LoVo (cell line): ENCODE measurements around the gene ACOX3.
"Not testable (repeated sequence)": the region's sequence is repeated elsewhere in the genome, so short reads cannot be mapped to it uniquely, and the experiment has no call there.

Source experiments
- DNase-seq: peaks from one replicate; pipeline ENCODE4 v3.0.0-alpha.2; 2016; ENCODE audit warnings: low spot score

The ACOX3 gene

DNA sequence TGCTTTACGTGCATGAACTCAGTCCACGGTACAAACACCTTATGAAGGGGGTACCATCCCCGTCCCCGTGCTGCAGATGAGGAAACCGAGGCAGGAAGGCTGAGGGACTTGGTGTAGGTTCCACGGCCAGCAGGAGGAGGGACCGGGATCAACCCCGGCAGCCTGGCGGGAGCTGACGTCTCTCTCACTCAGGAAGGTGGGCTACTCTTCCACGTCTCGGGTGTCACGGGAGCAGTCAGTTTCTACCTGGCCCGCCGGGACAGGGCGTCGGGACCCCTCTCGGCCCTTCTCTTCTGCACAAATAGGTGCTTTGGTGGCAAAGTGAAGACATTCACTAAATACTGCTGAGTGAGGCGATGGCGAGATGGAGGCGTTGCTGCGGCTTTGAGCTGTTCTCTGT lies 53.3 kb downstream of the ACOX3 start:
- no peak for DNase-seq

DNA sequence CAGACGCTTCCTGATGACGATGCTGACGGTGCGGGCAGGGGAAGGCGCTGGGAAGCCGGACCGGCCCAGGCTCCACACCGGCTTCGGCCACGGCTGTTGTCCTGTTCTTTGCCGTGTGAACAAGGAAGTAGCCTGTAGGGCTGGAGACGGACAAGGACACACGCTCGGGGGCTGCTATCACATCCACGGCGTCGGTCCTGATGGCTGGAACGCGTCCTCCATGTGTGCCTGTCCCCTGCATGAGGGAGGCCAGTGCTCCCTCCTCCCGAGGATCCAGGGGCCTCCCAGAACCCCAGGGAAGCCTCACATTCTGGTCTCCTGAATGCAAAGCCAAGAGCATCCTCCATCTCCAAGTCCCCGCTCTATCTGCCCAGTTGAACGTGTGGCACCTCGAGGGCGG lies 53.8 kb downstream of the ACOX3 start:
- no peak for DNase-seq

DNA sequence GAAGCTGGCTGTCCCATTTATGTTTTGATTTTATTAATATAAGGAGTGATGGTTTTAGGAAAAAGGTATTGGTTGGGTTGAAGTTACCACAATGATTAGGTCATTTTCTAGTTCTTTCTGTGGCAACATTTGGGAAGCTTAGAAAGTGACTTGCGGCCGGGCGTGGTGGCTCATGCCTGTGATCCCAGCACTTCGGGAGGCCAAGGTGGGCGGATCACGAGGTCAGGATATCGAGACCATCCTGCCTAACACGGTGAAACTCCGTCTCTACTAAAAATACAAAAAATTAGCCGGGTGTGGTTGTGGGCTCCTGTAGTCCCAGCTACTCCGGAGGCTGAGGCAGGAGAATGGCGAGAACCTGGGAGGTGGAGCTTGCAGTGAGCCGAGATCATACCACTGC lies 54.4 kb downstream of the ACOX3 start:
- not testable (repeated sequence) for DNase-seq

DNA sequence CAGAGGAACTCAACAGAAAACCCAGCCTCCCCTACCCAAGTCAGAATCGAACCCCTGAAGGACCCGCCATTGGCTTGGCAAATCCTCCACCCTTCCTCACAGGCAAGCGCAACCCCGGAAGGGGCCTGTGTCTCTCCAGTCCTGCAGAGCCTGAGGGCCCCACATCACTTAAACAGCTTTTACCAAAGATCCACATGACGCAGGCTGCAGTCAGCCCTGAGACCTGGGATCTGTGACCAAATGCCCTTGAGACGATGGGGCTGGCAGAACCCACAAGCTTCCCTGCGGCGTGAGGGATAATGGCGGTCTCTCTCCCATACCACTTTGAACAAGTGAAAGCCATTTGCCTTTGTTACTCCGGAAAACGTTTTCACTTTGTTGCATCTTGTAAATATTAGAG lies 54.9 kb downstream of the ACOX3 start:
- DNase-seq, result no peak

DNA sequence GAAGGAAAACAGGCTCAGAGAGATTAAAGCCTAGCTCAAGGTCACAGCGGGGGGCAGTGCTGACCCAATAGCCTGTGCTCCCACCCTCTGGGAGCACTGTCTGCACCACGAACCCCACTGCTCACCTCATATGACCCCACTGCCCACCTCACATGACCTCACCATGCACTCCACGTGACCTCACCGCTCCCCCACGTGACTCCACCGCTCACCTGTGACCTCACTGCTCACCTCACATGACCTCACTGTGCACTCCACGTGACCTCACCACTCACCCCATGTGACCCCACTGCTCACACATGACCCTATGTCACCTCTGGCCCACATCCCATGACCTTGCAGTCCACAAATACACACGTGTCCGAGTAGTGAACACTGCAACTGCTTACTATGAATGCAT lies 55.4 kb downstream of the ACOX3 start:
- DNase-seq, result no peak

DNA sequence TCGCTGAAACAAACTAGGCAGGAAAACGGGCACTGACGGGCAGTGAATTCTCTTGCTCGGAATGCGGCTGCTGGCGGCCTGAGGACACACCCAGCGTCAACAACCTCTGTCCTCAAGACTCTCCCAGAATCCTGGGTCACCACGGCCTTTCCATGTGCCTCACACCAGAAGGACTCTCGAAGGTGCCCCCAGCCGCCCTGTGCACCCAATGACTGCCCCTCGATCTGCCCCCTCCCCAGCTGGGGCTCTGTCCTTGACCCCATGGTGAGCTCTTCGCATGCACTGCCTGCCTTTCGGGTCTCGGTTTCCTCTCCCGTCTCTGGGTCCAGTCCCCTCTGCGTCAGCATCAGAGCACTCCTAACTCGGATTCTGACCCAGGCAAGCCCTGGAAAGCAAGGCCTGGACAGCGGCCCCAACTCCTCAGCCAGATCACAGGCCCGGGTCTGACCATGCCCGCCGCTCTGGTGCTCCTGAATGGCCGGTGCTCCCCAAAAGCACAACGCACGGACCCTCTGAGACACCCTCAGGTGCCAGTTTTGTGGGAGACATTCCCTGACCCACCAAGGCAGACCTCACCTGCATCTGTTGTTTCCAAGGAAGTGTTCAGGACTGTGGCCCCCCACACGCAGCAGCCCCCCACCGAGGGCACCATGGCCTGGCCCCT lies 56.0 kb downstream of the ACOX3 start:
- no peak for DNase-seq

DNA sequence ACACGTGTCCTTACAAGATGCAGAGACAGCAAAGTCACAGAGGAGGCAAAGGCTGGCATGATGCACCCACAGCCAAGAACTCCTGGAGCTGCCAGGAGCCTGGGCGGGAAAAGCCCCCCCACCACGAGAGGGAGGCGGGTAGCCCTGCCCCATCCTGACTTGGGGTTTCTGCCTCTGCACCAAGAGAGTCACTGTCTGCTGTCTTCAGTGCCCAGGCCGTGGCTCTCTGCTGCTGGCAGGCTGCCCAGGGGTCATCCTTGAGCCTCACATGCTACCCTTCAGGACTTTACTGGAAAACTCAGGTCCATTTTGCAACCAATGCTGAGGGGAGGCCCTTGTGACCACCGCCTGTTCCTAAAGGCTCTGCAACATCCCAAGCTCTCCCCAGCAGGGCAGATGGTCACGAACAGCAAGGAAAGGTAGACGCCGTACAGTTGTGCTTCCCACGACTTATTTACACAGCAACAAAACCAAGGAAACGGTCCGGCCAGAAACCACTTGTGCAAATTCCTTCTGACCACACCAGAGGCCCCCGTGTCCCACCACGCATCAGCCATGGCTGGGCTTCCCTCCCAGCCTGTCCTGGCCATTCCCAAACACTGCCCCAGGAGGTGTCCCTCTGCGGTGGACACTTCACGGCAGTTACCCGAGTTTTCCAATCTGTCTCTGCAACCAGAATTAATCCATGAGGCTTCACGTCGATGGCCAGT lies 56.9 kb downstream of the ACOX3 start:
- no peak for DNase-seq

DNA sequence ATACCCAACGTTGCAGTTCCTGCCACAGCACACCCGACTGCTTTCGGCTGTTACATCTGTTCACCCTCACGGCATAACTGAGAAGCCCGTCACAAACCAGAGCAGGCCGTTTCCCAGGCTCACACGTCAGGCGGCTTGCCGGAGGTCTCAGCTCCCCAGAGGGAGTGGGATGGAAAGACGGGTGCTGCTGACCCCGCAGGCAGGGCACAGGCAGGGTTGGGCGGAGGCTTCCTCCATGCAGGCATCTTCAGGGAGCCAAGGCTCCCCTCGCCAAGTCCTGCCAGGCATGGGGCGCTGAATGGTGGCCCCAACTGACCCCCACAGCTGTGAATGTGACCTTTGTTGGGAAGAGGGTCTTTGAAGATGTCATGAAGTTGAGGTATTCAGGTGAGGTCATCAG lies 57.5 kb downstream of the ACOX3 start:
- no peak for DNase-seq

DNA sequence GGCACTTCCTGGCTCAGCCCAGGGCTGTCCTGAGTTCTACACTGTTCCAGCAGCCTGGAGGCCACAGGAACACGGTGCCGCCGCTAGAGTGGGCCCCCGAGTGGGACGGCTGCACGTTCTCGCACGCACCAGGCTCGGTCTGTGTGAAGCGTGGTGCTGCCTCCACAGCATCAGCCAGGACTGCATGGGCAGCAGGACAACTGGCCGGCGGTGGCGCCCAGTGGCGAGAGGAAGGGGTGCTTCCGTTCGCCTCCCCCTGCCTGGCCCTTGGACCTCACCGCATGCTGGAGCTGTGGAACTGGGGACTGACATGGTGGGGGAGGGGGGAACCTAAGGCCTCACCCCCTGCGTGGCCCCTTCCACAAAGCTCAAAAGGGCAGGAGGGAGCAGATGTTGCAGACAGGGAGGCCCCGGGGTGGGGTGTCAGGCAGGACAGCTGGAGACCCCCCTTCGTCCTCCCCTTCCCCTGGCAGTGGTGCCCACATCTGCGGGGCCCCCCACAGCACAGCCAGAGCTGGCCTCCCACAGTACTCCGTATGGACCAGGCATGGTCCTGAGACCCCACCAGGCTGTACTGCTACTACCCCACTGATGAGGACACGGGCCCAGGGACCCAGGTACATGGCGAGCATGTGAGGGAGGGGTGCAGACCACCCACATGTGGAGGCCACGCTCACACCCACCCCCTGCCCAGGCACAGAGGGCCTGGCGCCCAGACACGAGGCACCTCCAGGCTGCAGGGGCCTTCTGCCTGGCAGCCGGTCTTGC lies 58.5 kb downstream of the ACOX3 start:
- no peak for DNase-seq

DNA sequence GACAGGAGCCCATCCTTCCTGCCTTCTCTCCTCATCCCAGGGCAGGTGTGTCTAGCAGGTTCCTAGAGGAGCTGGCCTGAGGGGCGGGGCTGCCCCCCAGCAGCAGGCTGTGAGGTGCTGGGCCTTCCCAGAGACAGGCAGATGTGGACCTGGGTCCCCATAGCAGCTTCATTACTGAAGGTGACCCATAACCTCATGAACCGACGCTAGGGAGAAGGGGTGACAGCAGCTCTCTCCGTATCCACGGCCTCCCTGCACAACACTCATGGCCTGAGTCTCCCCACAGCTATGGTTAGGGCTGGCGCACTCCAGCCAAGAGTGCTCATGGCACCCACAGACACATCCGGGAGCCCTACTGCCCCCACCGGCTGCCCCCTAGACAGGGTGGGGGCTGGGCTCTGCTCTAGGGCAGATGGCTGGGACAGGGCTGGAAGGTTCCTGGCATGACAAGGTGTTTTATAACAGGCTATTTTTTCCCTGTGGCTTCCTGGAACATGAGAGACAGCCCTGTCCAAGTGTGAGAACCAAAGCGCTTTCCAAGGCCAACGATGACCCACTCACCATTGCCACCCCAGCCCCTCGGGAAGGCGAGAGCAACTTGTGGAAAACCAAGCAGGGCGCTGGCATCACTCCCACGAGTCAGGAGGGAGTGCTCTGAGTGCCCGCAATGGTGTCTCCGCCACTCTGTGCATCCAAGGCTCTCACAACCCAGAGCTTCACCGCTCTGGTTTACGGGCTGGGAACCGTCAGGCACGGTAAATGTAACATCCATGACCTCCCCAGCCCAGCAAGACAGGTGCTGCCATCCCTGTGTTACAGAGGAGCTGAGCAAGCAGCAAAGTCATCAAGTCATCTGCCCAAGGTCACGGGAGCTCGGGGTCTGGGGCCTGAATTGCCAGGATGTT lies 59.8 kb downstream of the ACOX3 start:
- no peak for DNase-seq

DNA sequence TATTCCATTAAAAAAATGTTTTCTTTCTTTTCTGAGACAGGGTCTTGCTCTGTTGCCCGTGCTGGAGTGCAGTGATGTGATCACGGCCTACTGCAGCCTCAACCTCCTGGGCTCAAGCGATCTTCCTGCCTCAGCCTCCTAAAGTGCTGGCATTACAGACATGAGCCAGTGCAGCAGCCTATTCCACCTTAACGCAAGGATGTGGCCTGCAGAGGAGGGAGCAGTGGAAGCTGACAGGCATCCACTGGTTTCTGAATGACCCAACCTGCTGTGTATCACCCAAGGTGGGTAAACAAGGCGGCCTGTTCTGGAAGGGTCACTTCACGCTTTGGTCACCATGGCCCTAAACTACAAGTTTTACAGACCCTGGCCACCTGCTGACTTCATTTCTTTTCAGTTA lies 60.8 kb downstream of the ACOX3 start:
- DNase-seq, result no peak

DNA sequence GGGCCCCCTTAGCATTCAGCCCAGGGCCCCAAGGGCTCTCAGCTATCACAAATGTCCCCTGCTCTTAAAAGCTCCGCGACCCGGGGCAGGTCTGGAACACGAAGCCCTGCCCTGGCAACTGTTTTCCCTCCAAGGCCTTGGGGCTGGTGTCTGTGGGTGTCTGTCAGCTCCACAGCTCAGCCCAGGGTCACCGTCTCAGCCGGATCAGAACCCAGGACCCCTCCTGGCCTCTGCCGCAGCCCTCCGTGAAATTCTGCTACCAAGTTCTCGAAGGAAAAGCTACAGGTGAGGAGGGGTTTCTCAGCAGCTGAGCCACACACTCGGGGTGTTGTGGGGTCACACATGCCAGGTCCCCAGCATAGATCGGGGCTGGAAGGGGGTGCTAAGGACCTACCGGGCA lies 61.2 kb downstream of the ACOX3 start:
- no peak for DNase-seq

DNA sequence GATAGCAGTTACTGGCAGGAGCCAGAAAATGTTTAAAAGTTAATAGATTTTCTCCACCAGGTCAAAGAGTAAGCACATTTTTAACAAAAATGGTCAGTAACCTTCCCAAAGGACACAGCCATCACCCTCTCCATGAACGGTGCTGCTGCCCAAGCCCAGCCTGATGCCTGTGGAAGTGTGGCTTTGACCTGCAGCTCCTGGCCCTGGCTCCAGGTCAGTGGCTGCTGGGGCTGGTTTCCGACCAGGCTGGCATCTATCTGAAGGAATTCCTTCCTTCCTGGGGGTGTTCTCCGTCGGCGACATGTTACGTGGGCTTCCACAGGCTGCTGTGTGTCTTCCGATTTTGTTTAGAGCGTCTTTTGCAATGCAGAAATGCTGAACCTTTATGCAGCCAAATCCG lies 61.7 kb downstream of the ACOX3 start:
- DNase-seq, result no peak

DNA sequence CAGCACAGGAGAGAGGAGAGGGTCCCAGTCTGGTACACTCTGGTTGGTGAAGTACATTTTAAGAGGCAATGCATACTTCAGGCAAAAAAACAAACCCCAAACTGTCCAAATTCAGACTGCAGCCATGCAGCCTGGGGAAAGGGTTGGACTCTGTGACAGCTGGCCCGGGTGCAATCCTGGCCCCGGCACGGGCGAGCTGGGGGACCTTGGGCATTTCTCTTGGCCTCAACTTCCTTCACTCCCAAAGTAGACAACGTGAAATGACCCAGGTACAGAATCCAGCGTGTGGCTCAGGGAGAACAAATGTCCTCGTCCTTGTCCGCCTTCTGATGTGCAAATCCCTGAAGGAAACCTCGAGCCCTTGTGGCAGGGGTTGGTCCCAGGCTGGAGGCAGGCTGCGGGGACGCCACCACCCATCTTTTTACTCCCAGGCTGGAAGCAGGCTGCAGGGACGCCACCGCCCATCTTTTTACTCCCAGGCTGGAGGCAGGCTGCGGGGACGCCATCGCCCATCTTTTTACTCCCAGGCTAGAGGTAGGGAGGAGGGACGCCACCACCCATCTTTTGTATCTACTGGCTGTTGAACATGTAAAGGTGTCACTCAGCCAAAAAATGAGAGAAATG lies 62.3 kb downstream of the ACOX3 start:
- DNase-seq, result no peak

DNA sequence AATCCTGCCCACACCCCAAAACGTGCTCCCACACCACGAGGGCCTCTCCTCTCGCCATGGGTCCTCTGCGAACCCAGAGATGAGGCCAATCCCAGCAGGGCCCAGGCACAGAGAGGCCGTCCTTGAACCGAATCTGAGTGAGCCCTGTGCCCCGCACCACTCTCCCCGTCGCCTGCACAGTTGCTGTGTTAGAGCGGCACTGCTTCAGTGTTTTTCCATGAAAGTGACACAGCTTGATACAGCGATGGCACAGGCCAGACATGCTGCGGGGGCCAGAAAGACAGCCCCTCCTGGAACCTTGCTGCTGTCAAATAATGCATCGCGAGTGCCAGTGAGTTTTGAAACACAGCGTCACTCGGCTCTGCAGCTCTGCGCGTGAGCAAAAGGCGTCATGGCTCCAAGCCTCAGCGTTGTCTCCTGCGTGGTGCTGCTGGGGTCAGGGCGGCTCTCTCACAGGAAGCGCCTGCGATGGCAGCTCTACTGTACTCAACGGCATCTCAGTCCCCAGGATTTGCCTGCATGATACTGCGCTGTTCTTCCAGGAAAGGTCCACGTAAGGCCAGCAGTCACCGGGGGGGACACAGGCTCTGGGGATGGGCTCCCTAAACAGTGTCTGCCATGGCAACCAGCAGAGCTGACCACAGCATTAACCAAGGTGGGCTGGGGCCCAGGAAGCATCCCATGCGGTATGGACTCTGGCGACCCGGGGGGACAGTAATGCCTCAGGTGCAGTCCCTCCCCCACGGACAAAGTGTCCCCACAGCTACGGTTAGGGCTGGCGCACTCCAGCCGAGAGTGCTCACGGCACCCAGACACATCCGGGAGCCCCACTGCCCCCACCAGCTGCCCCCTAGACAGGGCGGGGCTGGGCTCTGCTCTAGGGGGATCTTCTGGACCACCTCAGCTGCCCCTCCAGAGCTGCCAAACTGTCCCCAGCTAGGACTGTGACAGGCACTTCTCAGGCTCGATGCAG lies 63.1 kb downstream of the ACOX3 start:
- no peak for DNase-seq

DNA sequence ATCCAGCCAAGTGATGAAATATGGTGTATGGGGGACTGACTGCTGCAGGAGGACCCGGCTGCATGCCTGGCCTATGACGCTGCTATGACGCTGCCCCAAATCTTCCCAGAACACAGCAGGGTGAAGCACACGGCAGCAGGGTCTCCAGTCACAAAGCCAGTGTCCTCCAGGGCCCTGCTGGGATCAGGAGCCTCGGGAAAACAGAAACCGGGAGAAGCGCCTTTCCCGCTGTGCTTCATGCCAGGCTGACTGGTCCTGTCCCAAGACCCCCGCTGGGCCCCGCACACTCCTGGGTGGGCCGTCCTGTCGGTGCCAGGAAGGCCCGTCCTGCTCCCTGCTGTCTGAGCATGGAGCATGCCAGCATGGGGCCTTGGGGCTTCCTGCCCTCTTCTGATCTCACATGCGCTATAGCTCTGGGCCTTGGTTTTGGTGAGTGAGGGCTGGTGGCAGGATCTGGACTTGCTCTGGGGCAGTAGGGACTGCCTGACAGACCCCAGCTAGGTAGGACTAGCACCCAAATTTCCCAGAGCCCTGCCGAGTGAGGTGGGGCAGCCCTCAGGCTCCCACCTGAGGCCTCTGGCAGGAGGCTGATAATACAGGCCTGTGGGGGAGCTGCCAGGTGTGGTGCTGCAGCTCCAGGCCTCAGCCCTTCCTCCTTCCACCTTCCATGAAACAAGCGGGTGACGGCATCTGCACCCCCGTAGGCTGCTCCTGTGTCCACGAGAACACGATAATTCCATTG lies 64.0 kb downstream of the ACOX3 start:
- no peak for DNase-seq

DNA sequence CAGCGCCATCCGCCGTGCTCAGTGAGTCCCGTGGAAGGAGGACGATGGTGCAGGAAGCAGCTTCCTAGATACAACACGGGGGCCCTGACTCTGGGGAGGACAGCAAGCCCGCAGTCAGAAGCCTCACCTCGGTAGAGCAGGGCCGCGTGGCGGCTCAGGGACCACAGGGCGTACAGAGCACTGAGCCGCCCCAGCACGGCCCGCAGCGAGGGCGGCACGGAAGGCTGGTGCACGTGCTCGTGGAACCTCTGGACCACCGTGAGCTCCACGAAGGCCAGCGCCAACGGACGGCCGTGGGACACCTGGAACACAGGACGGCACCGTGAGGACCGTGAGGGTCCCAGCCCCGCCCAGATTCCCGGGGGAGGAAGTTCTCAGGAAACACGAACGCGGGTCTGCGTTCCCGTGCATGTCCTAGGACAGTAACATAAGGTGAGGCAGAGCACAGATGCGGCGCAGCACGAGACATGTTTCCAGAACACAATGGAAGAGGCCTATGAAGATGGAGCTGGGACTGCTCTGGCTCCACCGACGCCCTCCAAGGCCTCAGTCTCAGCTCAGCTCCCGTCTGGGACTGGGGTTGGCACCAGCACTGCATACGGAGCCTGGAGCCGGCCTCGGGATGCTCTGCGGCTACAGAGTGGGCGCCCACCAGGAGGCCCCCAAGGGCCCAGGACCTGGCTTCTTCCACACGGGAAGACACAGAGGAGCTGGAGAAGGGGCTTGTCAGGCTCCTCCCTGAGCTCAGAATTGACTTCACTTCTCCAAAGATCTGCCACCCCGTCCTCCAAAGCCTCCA lies 65.5 kb downstream of the ACOX3 start:
- no peak for DNase-seq

DNA sequence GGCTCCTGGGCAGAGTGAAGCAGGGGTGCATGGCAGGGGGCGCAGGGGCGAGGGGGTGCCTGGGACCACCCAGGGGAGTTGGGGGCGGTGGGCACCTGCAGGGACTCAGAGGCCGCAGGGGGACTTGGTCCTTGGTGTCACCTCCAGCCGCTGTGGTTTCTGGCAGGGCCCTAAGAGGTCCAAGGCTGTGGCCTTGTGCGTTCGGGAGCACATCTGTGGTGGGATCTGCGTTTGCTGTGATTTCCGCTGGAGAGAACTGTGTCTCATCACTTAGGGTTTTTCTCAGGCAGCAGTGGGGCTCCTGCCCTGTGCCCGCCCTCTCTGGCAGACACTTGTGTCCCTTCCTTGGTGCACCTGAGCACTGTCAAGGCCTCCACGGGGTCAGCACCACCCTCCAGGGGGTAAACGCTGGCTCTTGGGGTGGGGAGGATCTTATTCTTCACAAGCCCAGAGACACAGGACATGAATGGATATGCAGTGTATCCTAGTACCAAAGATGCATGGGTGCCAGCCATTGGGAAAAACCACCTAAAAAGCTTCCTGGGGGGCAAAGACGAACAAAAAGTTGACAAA lies 66.5 kb downstream of the ACOX3 start:
- no peak for DNase-seq
